Measurements from ENCODE around the gene SCARB1.
A peak's percentile ranks its signal among the peaks of the same experiment; 100 is the strongest.

SCARB1 gene

GRCh38 chr12:124774462-124775167, 89.0 kb downstream of the SCARB1 start:
- no peak for DNase-seq (ENCODE audit: low spot score)

DNA sequence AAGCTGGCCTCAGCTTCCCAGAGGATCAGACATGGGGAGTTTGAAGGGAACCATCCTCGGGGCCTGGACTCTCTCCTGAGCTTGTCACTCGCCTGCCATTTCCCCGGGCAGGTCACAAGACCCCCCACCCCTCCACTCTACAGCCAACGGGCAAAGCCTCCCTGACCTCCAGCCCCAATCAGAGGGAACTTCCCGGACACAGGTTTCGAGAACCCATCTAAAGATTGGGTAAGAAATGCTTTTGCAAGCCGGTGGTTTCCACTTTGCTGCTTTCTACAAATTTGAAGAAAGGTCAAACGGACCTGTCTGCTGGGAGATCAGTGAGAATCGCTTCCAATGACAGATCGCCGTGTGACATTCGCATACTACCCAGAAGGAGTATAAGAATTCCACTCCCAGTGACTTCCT, 89.6 kb downstream of the SCARB1 start:
- no peak for DNase-seq (ENCODE audit: low spot score)

GRCh38 chr12:124772289-124773170, 91.1 kb downstream of the SCARB1 start:
- DNase-seq (ENCODE audit: low spot score) = no peak

DNA sequence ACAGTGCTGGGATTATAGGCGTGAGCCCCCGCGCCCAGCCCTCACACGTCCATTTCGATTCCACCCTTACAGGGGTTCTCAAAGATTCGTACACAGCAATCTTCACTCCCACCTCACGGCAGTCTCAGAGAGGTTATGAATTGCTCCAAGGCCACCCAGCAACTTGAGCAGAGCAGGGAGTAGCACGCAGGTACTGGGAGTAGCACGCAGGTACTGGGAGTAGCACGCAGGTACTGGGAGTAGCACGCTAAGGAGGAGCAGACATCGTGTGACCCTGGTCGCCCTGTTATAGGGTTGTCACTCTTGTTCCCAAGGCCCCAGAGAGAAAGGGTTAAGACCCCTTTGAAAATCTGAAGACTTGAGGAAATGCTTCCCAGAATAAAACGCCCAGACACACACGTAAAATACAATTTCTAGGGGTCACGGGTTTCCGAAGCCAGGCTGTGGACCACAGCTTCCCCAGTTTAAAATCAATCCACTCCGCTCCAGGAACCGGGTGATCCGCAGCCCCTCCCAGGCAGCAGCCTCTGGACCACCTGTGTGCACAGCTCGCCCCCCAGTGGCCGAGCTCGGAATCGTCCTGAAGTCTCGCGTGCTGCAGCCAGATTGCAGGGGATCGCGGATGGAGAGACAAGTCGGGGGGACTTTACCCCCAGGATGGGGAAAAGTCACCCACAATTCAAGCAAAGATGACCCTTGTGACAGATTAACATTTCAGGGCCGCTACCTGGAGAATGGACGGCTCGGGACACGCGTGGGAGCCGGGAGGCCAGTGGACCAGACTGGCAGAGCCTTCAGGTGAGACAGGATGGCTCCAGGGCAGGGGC, 92.0 kb downstream of the SCARB1 start:
- DNase-seq (ENCODE audit: low spot score) = peak; percentile 92

DNA sequence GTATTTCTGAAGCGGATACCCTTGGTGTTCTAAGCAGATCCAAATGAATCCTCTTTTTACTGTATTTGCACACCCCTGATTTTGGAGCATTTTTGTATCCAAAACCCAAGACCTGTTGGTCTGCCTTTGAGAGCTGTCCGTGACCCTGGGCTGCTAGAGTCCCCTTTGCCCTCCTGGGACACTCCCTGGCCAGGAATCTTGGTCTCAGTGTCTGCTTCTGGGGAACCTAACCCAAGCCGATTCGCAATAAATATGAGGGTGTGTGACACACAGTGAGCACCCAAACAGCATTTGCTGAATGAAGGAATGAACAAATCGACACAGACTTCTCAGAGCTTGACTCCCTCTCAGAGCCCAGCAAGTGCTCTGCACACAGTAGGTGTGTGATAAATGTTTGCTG, 92.9 kb downstream of the SCARB1 start:
- DNase-seq (ENCODE audit: low spot score) = no peak

DNA sequence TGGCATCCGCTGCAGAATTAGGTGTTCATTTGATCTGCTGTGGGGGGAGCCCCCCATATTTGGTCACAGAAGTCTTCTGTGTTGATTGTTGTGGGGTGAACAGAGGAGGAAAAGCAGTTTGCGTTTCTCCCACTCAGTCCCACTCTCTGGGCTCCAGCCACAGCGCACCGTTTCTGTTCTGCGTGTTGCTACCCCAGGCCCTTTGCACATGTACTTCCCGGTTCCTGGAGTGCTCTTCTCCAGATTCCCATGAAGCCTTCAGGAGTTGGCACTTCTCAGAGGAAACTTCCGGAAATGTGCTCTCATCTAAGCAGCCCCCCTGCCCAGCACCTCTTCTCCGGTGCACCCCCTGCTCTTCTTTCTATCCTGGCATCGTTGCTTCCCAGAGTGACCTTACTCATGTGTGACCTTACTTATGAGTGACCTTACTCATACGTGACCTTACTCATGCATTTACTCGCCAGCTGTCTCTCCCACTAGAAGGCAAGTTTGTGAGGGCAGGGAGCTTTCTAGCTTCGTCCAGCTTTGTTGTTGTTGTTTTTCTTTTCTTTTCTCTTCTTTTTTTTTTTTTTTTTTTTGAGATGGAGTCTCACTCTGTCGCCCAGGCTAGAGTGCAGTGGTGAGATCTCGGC, 93.7 kb downstream of the SCARB1 start:
- DNase-seq (ENCODE audit: low spot score) = no peak

DNA sequence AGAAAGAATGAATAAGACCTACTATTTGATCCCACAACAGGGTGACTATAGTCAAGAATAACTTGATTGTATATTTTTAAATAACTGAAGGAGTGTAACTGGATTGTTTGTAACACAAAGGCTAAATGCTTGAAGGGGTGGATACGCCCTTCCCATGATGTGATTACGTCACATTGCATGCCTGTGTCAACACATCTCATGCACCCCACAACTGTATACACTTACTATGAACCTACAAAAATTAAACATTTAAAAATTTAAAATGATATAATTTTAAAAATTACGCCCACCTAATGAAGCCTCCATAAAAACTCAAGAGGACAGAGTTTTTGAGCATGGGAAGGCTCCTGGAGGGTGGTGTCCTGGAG, 94.5 kb downstream of the SCARB1 start:
- no peak for DNase-seq (ENCODE audit: low spot score)

DNA sequence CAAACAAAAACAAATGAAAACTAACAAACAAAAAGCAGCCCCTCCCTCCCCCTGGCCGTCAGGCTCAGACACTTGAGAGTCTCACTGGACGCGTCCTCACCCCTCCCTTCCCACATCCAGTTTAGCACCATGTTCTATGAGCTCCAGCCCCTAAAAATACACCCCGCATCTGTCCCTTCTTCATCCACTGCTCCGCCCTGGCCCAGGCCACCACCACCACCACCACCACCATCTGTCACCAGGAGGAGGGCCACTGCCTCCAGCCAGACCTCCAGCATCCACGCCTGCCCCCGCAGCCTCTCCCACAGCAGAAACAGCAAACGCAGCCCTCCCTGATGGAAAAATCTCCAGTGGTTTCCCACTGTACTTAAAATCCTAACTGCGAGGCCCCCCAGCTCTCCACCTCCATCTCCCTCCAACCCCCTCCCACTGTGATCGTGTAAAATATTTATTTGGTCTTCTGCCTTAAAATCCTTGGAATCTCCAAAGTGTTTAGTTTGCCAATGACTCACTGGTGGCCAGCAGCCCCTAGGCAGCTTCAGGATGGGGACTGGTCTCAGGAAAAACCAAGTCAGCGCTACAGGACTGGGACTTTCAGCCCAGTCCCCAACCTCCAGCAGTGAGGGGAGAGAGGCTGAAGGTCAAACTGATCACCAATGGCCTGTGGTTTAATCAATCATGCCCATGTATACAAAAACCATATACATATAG, 95.1 kb downstream of the SCARB1 start:
- DNase-seq (ENCODE audit: low spot score) = no peak

- DNase-seq (ENCODE audit: low spot score) = peak; percentile 94
These were observed 96.4 kb downstream of the SCARB1 start for GRCh38 chr12:124767066-124767821.

DNA sequence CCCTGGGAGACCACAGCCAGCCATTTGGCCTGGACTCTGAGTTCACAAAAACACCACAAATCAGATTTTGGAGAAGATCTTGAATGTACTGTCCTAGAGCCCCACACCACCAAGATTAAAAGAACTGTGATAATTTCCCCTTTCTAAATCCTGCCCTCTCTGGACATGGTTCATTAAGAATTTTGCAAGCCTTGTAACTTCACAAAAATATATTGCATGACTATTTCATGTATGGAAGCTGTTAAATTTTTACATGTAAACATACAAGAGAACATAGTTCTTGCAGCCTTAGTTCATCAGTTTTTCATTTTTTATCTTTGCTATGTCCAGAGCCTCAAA, 97.0 kb downstream of the SCARB1 start:
- no peak for DNase-seq (ENCODE audit: low spot score)

DNA sequence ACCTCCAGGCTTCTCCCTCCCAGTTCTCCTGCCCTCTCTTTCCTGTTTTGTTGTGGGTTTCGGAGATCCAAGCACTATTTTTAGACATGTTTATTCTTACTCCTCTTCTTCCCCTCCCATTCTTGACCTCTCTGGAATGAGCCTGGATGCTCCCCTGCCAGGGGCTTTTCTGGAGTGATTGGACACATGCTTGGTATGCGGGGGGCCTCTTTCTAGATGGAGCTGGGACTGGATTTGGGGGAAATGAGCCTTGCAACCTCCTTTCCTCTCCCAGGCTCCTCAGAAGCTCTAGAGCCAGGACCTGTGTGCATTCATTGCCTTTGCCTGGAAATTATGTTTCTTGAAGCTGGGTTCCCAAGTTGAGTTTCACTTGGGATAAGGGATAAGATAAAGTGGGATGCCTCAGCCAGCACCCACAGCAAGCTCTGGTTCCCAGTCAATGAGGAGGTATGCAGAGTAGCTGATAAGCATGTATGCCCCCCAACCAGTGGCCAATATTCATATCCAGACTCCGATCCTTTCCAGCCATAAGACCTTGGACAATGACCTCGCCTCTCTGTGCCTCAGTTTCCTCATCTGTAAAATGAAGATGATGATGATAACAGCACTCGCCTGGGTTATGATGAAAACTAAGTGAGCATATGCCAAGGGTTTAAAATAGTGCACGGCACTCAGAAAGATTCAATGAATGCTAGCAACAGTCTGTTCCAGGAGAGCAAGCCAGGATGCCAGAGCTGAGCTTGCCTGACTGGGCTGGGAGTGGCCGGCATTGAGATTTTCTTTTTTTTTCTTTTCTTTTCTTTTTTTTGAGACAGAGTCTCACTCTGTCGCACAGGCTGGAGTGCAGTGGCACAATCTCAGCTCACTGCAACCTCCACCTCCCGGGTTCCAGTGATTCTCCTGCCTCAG, 97.8 kb downstream of the SCARB1 start:
- DNase-seq (ENCODE audit: low spot score) = no peak

- no peak for DNase-seq (ENCODE audit: low spot score)
These were observed 98.6 kb downstream of the SCARB1 start for GRCh38 chr12:124764870-124765580.

DNA sequence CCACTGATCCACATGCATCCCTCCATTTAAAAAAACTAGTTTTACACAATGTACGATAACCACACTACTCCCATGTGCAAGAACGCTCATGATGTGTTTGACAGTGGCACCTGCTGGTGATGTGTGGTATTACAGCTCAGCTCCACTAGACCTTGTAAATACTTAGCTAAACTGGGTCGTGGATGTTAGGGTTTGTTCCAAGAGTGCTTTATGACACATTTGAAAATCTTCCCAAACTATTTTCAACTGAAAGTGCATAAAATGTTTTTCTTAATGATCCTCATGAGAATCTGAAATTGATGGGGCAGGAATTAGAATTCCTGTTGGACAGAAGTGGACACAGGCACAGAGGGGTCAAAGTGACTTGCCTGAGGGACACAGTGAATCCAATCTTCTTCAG, 99.2 kb downstream of the SCARB1 start:
- no peak for DNase-seq (ENCODE audit: low spot score)

DNA sequence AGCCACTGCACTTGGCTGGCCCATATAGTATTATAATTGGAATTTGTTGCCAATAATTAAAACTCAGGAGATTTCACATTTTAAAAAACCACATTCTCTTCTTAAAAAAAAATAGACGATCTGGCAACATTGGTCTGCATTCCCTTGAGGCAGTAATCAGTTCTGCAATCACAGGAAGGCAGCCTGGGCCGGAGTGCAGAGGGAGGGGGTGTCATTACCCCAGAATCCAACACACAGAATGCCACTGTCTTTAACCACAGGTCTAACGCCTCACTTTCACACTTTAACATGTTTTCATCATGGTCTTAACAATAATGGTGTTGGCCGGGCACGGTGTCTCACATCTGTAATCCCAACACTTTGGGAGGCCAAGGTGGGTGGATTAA, 100.1 kb downstream of the SCARB1 start:
- no peak for DNase-seq (ENCODE audit: low spot score)

DNA sequence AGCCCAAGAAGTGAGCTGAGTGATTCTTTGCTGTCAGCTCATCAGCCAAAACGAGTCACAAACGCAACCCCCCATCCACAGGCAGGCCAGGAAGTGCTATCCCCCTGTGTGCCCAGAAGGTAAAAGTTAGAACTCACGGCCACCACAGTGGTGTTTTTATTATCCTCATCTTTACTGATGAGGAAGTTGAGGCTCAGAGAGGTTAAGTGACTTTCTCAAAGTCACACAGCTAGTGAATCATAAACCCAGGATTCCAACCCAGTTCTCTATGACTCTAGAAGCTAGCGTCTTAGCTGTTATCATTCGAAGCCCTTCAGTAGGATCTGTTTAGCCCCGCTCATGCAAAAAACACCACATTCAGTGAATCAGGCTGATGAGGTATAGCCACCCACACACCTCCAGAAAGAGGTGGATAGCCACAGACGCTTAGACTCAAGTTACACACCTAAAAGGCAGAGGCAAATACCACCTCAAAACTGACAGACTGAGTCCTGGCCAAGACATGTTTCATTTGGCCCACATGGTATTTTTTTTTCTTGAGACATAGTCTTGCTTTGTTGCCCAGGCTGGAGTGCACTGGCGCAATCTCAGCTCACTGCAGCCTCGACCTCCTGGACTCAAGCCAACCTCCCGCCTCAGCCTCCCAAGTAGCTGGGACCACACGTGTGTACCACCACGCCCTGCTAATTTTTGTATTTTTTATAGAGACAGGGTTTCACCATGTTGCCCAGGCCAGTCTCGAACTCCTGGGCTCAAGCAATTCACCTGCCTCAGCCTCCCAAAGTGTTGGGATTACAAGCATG, 100.7 kb downstream of the SCARB1 start:
- no peak for DNase-seq (ENCODE audit: low spot score)

DNA sequence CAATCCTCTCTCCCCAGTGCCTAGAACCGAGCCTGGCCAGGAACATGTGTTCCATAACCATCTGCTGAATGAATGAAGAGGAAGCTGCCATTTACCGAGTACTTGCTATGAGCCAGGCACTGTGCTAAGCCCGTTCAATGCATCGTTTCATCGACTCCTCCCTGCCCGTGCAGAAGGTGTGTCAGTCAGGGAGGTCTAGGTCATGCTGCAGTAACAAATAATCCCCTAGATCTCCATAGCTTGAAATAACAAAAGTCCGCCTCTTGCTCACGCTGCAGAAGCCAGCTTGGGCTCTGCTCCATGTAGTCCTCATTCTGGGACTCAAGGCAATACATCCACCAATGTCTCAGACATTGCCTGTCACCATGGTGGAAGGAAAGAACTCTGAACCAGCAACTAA, 101.3 kb downstream of the SCARB1 start:
- DNase-seq (ENCODE audit: low spot score) = no peak

- no peak for DNase-seq (ENCODE audit: low spot score)
These were observed 101.8 kb downstream of the SCARB1 start for GRCh38 chr12:124761871-124762270.

- no peak for DNase-seq (ENCODE audit: low spot score)
These were observed 102.6 kb downstream of the SCARB1 start for GRCh38 chr12:124761056-124761455.
